SKM-1 (cell line): ENCODE results near the gene LBHD2.
"Not testable (repeated sequence)": the region's sequence is repeated elsewhere in the genome, so short reads cannot be mapped to it uniquely, and the experiment has no call there.

Experiments
- DNase-seq: peaks from one replicate; lab custom pipeline; 2025; ENCODE audit not compliant: unreplicated experiment; lab: John Stamatoyannopoulos, UW

The LBHD2 gene

GRCh38 chr14:103084021-103084919 lies at the start of gene LBHD2:
LBHD2 (plus strand) TSS chr14:103084210; CDS start chr14:103086013, 1,803 bp downstream.
- DNase-seq: no peak

- DNase-seq: no peak
Observed at GRCh38 chr14:103041464-103041863, 42.5 kb upstream of the LBHD2 start.

GRCh38 chr14:103043257-103044015 lies 40.6 kb upstream of the LBHD2 start:
- DNase-seq: no peak

GRCh38 chr14:103045371-103045869 lies 38.6 kb upstream of the LBHD2 start:
- DNase-seq: no peak

- DNase-seq: not testable (repeated sequence)
Observed at GRCh38 chr14:103047453-103047852, 36.6 kb upstream of the LBHD2 start.

GRCh38 chr14:103050935-103051334 lies 33.1 kb upstream of the LBHD2 start:
- DNase-seq: no peak

GRCh38 chr14:103052407-103052806 lies 31.6 kb upstream of the LBHD2 start:
- peak; percentile 6 for DNase-seq

- no peak for DNase-seq
Observed at GRCh38 chr14:103055695-103056094, 28.3 kb upstream of the LBHD2 start.

GRCh38 chr14:103056322-103057027 lies 27.5 kb upstream of the LBHD2 start:
- DNase-seq: no peak

- DNase-seq: no peak
Observed at GRCh38 chr14:103057028-103057371, 27.0 kb upstream of the LBHD2 start.

GRCh38 chr14:103057372-103058163 lies 26.4 kb upstream of the LBHD2 start, which contains the start of gene CDC42BPB:
CDC42BPB (minus strand) TSS chr14:103057549; CDS start chr14:103057173, 376 bp downstream.
- no peak for DNase-seq

- DNase-seq: no peak
Observed at GRCh38 chr14:103058164-103059055, 25.6 kb upstream of the LBHD2 start.

GRCh38 chr14:103059556-103059955 lies 24.5 kb upstream of the LBHD2 start:
- no peak for DNase-seq

- DNase-seq: no peak
Observed at GRCh38 chr14:103061482-103061976, 22.5 kb upstream of the LBHD2 start.

GRCh38 chr14:103064436-103064835 lies 19.6 kb upstream of the LBHD2 start:
- no peak for DNase-seq

- DNase-seq: no peak
Observed at GRCh38 chr14:103064978-103065377, 19.0 kb upstream of the LBHD2 start.

GRCh38 chr14:103065861-103066260 lies 18.1 kb upstream of the LBHD2 start:
- DNase-seq: no peak

- DNase-seq: no peak
Observed at GRCh38 chr14:103066399-103066798, 17.6 kb upstream of the LBHD2 start.
